Muscle layer of duodenum (tissue), 2 donors: ENCODE measurements around the gene NAXD.

Source experiments
- H3K27ac ChIP-seq: one replicate; pipeline ENCODE4 v1.7.0; 2013; ENCODE audit warnings: mild to moderate bottlenecking, low read length
- H3K27me3 ChIP-seq: one replicate; pipeline ENCODE4 v1.7.0; 2013; ENCODE audit warnings: low read depth, mild to moderate bottlenecking, control low read depth, low read length
- H3K36me3 ChIP-seq, 2 donors: one replicate each; pipeline ENCODE4 v1.7.0; 2013; ENCODE audit warnings: low read length in 2 of 2, control low read depth in 1 of 2, mild to moderate bottlenecking in 1 of 2; ENCODE audit not compliant: insufficient read depth in 2 of 2, control insufficient read depth in 1 of 2
- H3K4me1 ChIP-seq, 2 donors: one replicate each; pipeline ENCODE4 v1.7.0; 2013; ENCODE audit warnings: low read length in 2 of 2, mild to moderate bottlenecking in 2 of 2, control low read depth in 1 of 2, moderate library complexity in 1 of 2; ENCODE audit not compliant: insufficient read depth in 2 of 2, control insufficient read depth in 1 of 2
- H3K4me3 ChIP-seq, 2 donors: one replicate each; pipeline ENCODE4 v1.7.0; 2013; ENCODE audit warnings: low read length in 2 of 2, low read depth in 1 of 2, mild to moderate bottlenecking in 1 of 2
- H3K9me3 ChIP-seq, 2 donors: one replicate each; pipeline ENCODE4 v1.7.0; 2013; ENCODE audit warnings: low read length in 2 of 2, control low read depth in 1 of 2, mild to moderate bottlenecking in 1 of 2; ENCODE audit not compliant: control insufficient read depth in 1 of 2
- donor health status: healthy.

NAXD gene

DNA sequence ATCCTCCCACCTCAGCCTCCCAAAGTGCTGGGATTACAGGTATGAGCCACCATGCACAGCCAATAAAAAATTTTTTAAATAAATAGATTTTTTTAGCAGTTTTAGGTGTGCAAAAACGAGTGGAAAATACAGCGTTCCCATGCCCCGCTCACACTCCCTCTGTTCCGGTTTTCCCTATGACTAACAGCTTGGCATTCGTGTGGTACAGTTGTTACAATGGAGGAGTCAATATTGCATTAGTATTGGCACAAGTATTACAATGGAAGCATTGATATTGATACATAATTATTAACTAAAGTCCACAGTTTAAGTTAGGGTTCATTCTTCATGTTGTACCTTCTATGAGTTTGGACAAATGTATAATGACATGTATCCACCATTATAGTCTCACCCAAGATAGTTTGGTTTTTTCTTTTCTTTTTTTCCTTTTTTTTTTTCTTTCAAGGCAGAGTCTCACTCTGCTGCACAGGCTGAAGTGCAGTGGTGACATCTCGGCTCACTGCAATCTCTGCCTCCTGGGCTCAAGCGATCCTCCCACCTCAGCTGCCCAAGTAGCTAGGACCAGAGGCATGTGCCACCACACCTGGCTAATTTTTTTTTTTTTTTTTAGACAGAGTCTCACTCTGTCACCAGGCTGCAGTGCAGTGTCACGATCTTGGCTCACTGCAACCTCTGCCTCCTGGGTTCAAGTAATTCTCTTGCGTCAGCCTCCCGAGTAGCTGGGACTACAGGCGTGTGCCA lies 38.4 kb upstream of the NAXD start:
- H3K4me1 ChIP-seq, result no peaks in the 10 kb centered on the region
- H3K27ac ChIP-seq, result no peak overlapping the region
- H3K9me3 ChIP-seq, result no peaks in the 10 kb centered on the region
- no peaks in the 10 kb centered on the region for H3K27me3 ChIP-seq
- H3K4me3 ChIP-seq, result no peak overlapping the region
- no peaks in the 10 kb centered on the region for H3K36me3 ChIP-seq

DNA sequence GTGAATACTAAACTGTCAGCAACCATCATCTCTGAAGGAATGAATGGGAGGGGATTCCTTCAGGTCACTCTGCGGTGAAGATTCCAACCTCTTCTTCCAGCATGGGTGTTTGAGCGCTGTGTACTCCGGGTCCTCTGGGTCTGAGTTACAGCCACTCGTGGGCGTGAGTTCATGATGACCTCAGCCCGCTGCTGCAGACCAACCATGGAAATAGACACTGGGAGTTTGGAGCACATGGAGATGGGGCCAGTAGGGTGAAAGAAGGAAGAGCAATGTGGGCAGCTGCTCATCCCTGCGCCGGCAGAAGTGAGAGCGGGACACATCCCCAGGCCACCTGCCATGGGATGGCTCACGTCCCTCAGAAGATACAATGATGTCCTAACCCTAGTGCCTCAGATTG lies 37.0 kb upstream of the NAXD start:
- Histone ChIP-seq H3K4me1 (no peaks in the 10 kb centered on the region), H3K27me3 (no peaks in the 10 kb centered on the region), H3K27ac (no peak overlapping the region), H3K4me3 (no peak overlapping the region), H3K36me3 (no peaks in the 10 kb centered on the region), H3K9me3 (no peaks in the 10 kb centered on the region)

DNA sequence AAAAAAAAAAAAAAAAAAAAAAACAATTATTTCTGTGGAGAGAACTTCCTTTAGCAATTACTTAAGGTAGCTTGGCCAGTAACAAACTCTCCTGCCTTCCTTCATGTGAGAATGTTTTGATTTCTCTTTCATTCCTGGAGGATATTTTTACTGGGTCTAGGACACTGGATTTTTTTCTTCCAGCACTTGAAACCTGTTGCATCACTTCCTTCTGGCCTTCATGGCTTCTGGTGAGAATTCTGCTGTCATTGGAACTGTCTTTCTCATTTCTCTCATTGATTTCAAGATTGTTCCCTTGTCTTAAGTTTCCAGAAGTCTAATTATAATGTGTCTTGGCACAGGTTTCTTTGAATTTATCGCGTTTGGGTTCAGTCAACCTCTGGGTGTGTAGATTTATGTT lies 34.5 kb upstream of the NAXD start:
- no peak overlapping the region for H3K4me3 ChIP-seq
- H3K36me3 ChIP-seq, result no peaks in the 10 kb centered on the region
- H3K4me1 ChIP-seq, result no peaks in the 10 kb centered on the region
- no peak overlapping the region for H3K27ac ChIP-seq
- H3K9me3 ChIP-seq, result no peaks in the 10 kb centered on the region
- H3K27me3 ChIP-seq, result no peaks in the 10 kb centered on the region

DNA sequence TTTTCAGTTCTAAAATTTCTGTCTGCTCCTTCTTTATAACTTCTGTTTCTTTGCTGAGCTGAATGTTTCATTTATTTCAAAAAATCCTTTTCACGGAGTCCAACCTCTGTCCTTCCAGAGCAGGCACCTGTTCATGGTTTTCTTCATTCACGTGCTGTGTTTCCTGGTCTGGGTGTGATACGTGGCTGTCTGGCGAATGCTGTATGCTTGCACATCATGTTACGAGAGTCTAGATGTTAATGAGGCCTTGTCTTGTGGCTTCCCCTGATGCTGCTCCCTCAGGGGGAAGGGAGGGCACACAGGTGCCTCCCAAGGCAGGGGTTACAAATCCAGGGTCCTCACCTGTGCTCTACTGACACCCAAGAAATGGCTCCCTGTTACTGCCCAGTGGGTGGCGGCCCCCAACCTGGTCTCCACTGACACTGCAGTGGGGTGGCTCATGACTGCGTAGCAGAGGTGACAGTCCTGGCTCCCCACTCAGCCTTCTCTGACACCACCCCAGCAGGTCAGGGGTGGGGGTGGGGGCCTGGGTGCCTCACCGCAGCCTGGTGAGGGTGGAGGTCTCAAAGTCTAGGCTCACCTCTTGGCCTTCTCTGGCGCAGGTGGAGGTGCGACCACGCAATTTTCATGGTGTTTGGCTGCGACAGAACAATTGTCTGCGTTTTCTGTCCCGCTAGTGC lies 33.7 kb upstream of the NAXD start:
- no peak overlapping the region for H3K4me3 ChIP-seq
- H3K27ac ChIP-seq, result no peak overlapping the region
- H3K36me3 ChIP-seq, result no peaks in the 10 kb centered on the region
- no peaks in the 10 kb centered on the region for H3K27me3 ChIP-seq
- no peaks in the 10 kb centered on the region for H3K9me3 ChIP-seq
- H3K4me1 ChIP-seq, result no peaks in the 10 kb centered on the region

DNA sequence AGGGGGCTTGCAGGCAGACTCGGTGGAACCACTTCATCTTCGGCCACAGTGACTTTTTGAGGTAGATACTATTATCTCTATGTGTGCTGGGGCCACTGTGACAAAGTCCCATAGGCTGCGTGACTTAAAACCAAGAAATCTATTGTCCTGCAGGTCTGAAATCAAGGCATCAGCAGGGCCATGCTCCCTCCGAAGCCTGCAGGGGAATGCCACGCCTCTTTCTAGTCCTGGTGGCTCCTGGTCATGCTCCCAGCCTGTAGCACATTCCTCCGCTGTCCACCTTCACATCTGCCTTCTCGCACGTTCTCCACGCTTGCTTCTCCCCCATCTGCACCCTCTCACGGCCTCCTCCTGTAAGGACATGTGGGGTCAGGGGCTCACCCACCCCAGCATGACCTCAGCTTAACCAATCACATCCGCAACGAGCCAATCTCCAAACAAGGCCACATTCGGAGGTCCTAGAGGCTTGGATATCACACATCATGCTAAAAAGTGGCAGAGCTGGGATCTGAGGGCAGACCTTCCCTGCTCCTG lies 32.9 kb upstream of the NAXD start:
- Histone ChIP-seq H3K9me3 (no peaks in the 10 kb centered on the region), H3K27ac (no peak overlapping the region), H3K4me1 (no peaks in the 10 kb centered on the region), H3K4me3 (no peak overlapping the region), H3K36me3 (no peaks in the 10 kb centered on the region), H3K27me3 (no peaks in the 10 kb centered on the region)

DNA sequence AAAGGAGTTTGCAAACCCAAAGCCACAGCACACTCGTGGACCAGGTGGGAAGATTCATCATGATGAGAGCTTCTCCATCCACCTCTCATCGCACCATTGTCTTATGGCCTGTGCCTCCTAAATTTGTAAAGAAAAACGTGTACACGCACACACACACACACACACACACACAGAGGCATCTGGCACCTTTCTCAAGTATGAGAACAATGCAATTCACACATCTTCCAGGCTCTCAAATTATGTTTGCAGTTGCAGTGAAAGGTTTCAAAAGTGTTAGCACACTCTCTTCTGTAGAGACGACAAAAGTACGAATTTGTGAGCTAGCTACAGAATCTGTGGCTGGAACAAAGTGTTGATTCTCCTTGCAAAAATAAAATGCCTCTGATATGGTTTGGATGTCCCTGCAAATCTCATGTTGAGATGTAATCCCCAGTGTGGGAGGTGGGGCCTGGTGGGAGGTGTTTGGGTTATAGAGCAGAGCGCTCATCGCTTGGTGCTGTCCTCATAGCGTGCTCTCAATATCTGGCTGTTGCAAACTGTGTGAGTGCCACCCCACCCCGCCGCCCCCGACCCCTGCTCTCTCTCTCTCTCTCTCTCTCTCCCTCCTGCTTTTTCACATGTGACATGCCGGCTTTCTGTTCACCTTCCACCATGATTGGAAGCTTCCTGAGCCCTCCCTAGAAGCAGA lies 32.0 kb upstream of the NAXD start:
- Histone ChIP-seq H3K4me3 (no peak overlapping the region), H3K36me3 (no peaks in the 10 kb centered on the region), H3K9me3 (no peaks in the 10 kb centered on the region), H3K4me1 (no peaks in the 10 kb centered on the region), H3K27ac (no peak overlapping the region), H3K27me3 (no peaks in the 10 kb centered on the region)

DNA sequence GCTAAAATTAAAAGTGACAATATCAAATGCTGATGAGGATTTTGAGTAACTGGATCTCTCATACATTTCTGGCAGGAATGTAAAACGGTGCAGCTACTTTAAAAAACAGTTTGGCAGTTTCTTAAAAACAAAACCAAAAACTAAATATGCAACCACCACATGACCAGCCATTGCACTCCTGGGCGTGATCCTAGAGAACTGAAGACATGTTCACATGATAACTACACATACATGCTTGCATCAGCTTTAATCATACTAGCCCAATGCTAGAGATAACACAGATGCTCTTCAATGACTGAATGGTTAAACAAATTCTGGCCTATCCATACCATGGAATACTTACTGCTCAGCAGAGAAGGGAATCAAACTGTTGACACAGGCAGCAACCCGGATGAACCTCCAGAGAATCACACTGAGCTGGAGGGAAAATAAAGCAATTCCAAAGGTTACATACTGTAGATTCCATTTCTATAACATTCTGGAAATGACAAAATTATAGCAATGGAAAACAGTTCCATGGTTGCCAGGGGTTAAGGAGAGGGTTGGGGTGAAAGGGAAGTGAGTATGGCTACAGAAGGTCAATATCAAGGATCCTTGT lies 25.5 kb upstream of the NAXD start:
- no peaks in the 10 kb centered on the region for H3K4me1 ChIP-seq
- H3K9me3 ChIP-seq, result no peaks in the 10 kb centered on the region
- H3K36me3 ChIP-seq, result no peaks in the 10 kb centered on the region
- no peak overlapping the region for H3K4me3 ChIP-seq
- H3K27ac ChIP-seq, result no peak overlapping the region
- no peaks in the 10 kb centered on the region for H3K27me3 ChIP-seq

DNA sequence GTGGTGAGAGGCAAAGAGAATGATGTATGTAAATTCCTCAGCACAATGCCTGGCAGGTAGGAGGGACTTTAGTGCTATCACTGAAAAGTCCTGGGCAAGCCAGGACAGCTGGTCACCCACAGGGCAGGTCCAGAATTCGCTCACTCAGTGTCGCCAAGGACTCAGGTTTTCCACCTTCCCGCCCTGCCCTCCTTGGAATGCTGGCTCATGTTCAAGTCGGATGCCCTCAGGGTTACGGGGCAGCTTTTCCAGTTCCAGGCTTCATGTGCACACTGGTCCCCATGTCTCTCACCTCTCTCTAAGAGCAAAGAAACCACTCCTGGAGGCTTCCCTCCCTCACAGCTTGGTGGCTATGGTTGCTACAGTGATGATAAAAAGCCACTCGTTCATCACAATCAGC lies 24.8 kb upstream of the NAXD start:
- no peaks in the 10 kb centered on the region for H3K9me3 ChIP-seq
- no peak overlapping the region for H3K4me3 ChIP-seq
- H3K27me3 ChIP-seq, result no peaks in the 10 kb centered on the region
- H3K4me1 ChIP-seq, result no peaks in the 10 kb centered on the region
- H3K36me3 ChIP-seq, result no peaks in the 10 kb centered on the region
- H3K27ac ChIP-seq, result no peak overlapping the region

DNA sequence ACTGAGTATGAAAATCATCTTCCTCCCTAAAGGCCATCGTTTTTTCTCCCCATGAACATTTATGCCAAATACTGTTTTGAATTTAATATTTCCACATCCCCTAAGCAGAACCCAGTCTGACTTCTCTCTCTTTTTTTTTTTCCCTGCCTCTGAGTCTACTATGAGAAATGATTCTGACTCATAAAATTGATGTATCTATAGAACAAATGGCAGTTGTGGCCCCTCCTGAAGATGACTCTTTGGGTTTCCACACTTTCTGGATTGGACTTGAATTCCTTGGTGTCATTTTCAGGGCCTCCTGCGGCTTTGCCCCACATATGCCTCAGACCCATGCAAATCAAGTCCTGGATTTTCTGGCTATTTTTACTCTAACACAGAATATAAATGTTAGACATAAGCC lies 22.7 kb upstream of the NAXD start:
- H3K4me3 ChIP-seq, result no peak overlapping the region
- no peaks in the 10 kb centered on the region for H3K9me3 ChIP-seq
- H3K27me3 ChIP-seq, result no peaks in the 10 kb centered on the region
- no peaks in the 10 kb centered on the region for H3K36me3 ChIP-seq
- H3K4me1 ChIP-seq, result no peaks in the 10 kb centered on the region
- H3K27ac ChIP-seq, result no peak overlapping the region

DNA sequence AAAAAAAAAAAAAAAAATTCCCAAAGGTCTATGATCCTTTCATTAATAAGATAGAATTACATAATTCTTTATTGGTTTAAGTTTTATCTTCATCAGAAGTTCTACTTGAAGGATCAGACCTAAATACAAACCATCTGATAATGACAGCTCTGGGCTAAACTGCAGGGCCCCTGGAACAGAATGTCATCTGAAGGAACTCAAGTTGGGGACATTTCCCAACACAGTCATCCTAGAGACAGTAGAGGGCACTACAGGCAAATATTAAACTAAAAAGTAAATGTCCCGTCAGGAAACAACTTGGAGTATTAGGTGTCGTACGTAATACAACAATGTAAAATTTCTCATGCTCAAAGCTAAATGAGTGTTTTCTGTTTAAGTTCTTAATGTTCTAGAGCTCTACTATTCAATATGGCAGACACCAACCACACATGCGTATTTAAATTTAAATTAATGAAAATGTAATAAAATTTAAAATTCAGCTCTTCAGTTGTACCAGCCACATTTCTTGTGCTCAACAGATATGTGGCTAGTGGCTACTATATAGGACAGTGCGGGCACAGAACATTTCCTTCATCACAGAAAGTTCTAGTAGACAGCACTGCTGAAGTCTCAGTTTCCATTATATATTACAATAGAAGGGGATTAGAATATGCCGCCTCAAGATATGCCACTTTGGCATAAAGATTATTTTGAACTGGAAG lies 21.8 kb upstream of the NAXD start:
- Histone ChIP-seq H3K9me3 (no peaks in the 10 kb centered on the region), H3K36me3 (no peaks in the 10 kb centered on the region), H3K27me3 (no peaks in the 10 kb centered on the region), H3K4me1 (no peaks in the 10 kb centered on the region), H3K4me3 (no peak overlapping the region), H3K27ac (no peak overlapping the region)
